SU-DHL-6 (cell line): ENCODE results near the gene GINS1.

Experiments
- H2AFZ ChIP-seq: fragments of 200-600 bp; sonication (generic); 2 replicates; pipeline ENCODE4 v1.6.1; 2014; ENCODE audit warnings: low read depth, mild to moderate bottlenecking, moderate library complexity, mixed read lengths, antibody characterized with exemption, low read length; ENCODE audit not compliant: severe bottlenecking
- H3F3A ChIP-seq: fragments of 200-600 bp; shearing (Covaris generic); 2 replicates; pipeline ENCODE4 v1.6.0; 2016; ENCODE audit warnings: antibody characterized with exemption, mild to moderate bottlenecking; ENCODE audit not compliant: insufficient read depth
- H3K27ac ChIP-seq: fragments of 200-600 bp; sonication (generic); 2 replicates; pipeline ENCODE4 v1.5.1; 2016; ENCODE audit warnings: low read depth, mild to moderate bottlenecking, low read length, moderate library complexity, mixed read lengths
- H3K27me3 ChIP-seq: fragments of 200-600 bp; sonication (generic), shearing (Covaris generic); 2 replicates; pipeline ENCODE4 v1.6.0; 2014; ENCODE audit warnings: mild to moderate bottlenecking, low read length
- H3K36me3 ChIP-seq: fragments of 200-600 bp; sonication (generic); 2 replicates; pipeline ENCODE4 v1.6.1; 2014; ENCODE audit warnings: mild to moderate bottlenecking, low read length, mixed read lengths
- H3K4me2 ChIP-seq: fragments of 300-600, 200-600 bp; shearing (Covaris generic), sonication (generic); 2 replicates; pipeline ENCODE4 v1.6.0; 2014; ENCODE audit warnings: low read length, low read depth, mild to moderate bottlenecking; ENCODE audit not compliant: poor library complexity, severe bottlenecking
- H3K4me3 ChIP-seq: fragments of 200-600 bp; sonication (generic); 2 replicates; pipeline ENCODE4 v1.5.1; 2014; ENCODE audit warnings: antibody characterized with exemption, low read length, mild to moderate bottlenecking, mixed read lengths; ENCODE audit not compliant: insufficient read depth, poor library complexity, severe bottlenecking
- H3K79me2 ChIP-seq: fragments of 200-600 bp; sonication (generic); 2 replicates; pipeline ENCODE4 v1.6.1; 2014; ENCODE audit warnings: mild to moderate bottlenecking, low read length, moderate library complexity; ENCODE audit not compliant: insufficient read depth
- H3K9ac ChIP-seq: fragments of 200-600 bp; sonication (generic); 2 replicates; pipeline ENCODE4 v1.7.0; 2014; ENCODE audit warnings: mild to moderate bottlenecking, low read length
- H3K9me2 ChIP-seq: fragments of 200-600 bp; sonication (generic); replicated peaks from 2 replicates; pipeline ENCODE4 v1.6.1; 2014; ENCODE audit warnings: low read length; ENCODE audit not compliant: insufficient read depth
- H3K9me3 ChIP-seq: fragments of 200-600 bp; sonication (generic); 2 replicates; pipeline ENCODE4 v1.6.1; 2014; ENCODE audit warnings: low read length, mixed read lengths; ENCODE audit not compliant: insufficient read depth
- H4K20me1 ChIP-seq: fragments of 200-600 bp; sonication (generic); 2 replicates; pipeline ENCODE4 v1.6.1; 2014; ENCODE audit warnings: low read depth, mild to moderate bottlenecking, antibody characterized with exemption, low read length, moderate library complexity, mixed read lengths
- CTCF ChIP-seq: fragments of 200-600 bp; sonication (generic); IDR thresholded peaks from one replicate; pipeline ENCODE4 v1.5.1; 2017; ENCODE audit warnings: antibody characterized with exemption, mild to moderate bottlenecking, low read length, moderate library complexity; ENCODE audit not compliant: insufficient read depth, poor library complexity, severe bottlenecking
- EZH2phosphoT487 ChIP-seq: fragments of 200-600 bp; sonication (generic), shearing (Covaris generic); conservative IDR thresholded peaks from 2 replicates; pipeline ENCODE4 v1.6.1; 2018; ENCODE audit warnings: mild to moderate bottlenecking, antibody characterized with exemption, low read length, moderate library complexity, mixed read lengths

The GINS1 gene

GRCh38 chr20:25372584-25373336, 34.7 kb upstream of the GINS1 start:
- Histone ChIP-seq H3K4me3 (no peak overlapping the region), H3K9ac (no peak overlapping the region), H3K9me3 (no peaks in the 10 kb centered on the region), H3K9me2 (no peaks in the 10 kb centered on the region), H4K20me1 (no peaks in the 10 kb centered on the region; the same call in 1 of the 2 replicates), H3K27me3 (no peaks in the 10 kb centered on the region), H2AFZ (no peak overlapping the region), H3K27ac (no peak overlapping the region), H3F3A (no peaks in the 10 kb centered on the region), H3K79me2 (no peaks in the 10 kb centered on the region; the same call in 1 of the 2 replicates), H3K4me2 (no peak overlapping the region), H3K36me3 (no peaks in the 10 kb centered on the region)
- TF ChIP-seq EZH2phosphoT487 (no peak), CTCF (no peak)

- H4K20me1 ChIP-seq = no peaks in the 10 kb centered on the region; the same call in 1 of the 2 replicates
- H3K9me3 ChIP-seq = no peaks in the 10 kb centered on the region
- no peaks in the 10 kb centered on the region for H3K27me3 ChIP-seq
- H3K36me3 ChIP-seq = no peaks in the 10 kb centered on the region
- H3F3A ChIP-seq = no peaks in the 10 kb centered on the region
- H3K27ac ChIP-seq = no peak overlapping the region
- no peak overlapping the region for H3K9ac ChIP-seq
- TF ChIP-seq CTCF (no peak), EZH2phosphoT487 (no peak)
- no peak overlapping the region for H3K4me3 ChIP-seq
- no peak overlapping the region for H2AFZ ChIP-seq
- no peaks in the 10 kb centered on the region; the same call in none of the 2 replicates for H3K79me2 ChIP-seq
- H3K4me2 ChIP-seq = no peak overlapping the region
- H3K9me2 ChIP-seq = no peaks in the 10 kb centered on the region
Observed at GRCh38 chr20:25374842-25375241, 32.6 kb upstream of the GINS1 start.

GRCh38 chr20:25376236-25376635, 31.2 kb upstream of the GINS1 start:
- Histone ChIP-seq H3K36me3 (no peaks in the 10 kb centered on the region), H3K27ac (no peak overlapping the region), H3K9me2 (no peaks in the 10 kb centered on the region), H3K9ac (no peak overlapping the region), H2AFZ (no peak overlapping the region), H3K9me3 (no peaks in the 10 kb centered on the region), H3K79me2 (peaks cover 5% of the 10 kb centered on the region), H3K27me3 (no peaks in the 10 kb centered on the region), H3K4me2 (no peak overlapping the region), H3F3A (no peaks in the 10 kb centered on the region), H4K20me1 (no peaks in the 10 kb centered on the region; the same call in 1 of the 2 replicates), H3K4me3 (no peak overlapping the region)
- TF ChIP-seq CTCF (no peak), EZH2phosphoT487 (no peak)
